HCT116 (cell line): ENCODE measurements around the gene CEMIP2. TPM values are rescaled to one million over a fixed set of nuclear protein-coding genes. Genes with fewer than 3 reads are reported as not detected.

Source experiments
- ATAC-seq: fragments of 200-7000 bp; cut with Tn5 transposase; 2 replicates; pipeline ENCODE4 v1.9.1; 2020; ENCODE audit warnings: mild to moderate bottlenecking, moderate library complexity
- BruUV-seq: library from RNA; stranded (reverse); fragments of 400-500 nt; replicated peaks from 2 replicates; lab custom pipeline; 2021; lab: Mats Ljungman, UMichigan
- CTCF ChIA-PET: fragments of 300-600 bp; sonication (Branson Sonifier 250); formaldehyde crosslinking; loops from one replicate; lab custom pipeline; 2021; ENCODE audit warnings: antibody characterized with exemption; lab: Charles Lee
- POLR2A ChIA-PET: fragments of 300-600, 350-600 bp; sonication (Branson Sonifier 250); formaldehyde crosslinking; loops from one replicate; lab custom pipeline; 2021; ENCODE audit warnings: antibody characterized with exemption; lab: Charles Lee
- RAD21 ChIA-PET, 2 experiments: fragments of 300-600 bp; sonication (Branson Sonifier 250); formaldehyde crosslinking; loops; one replicate each; lab custom pipeline; 2023; ENCODE audit warnings: low total read pairs in 2 of 2; ENCODE audit not compliant: uncharacterized antibody in 2 of 2, unreplicated experiment in 2 of 2, low non-redundant PET in 1 of 2; lab: Charles Lee
- DNase-seq: peaks from one replicate; pipeline ENCODE4 v3.0.0-alpha.2; 2010; ENCODE audit warnings: low read depth, low spot score
- H2AFZ ChIP-seq: fragments of 200-600 bp; shearing (Covaris generic), sonication (generic); 2 replicates; pipeline ENCODE4 v1.6.1; 2017; ENCODE audit warnings: low read depth, mixed run types, mixed read lengths, antibody characterized with exemption, low read length; ENCODE audit not compliant: poor library complexity, severe bottlenecking
- H3K27ac ChIP-seq: 2 replicates; pipeline ENCODE4 v1.5.1; 2012; ENCODE audit warnings: low read depth, low read length
- H3K27me3 ChIP-seq: fragments of 200-600 bp; sonication (generic); 2 replicates; pipeline ENCODE4 v1.6.1; 2016; ENCODE audit warnings: mixed run types, low read length, mixed read lengths; ENCODE audit not compliant: insufficient read depth
- H3K36me3 ChIP-seq, 2 experiments: fragments of 200-500 bp in 1 of 2; fragments of 200-600 bp in 1 of 2; sonication (Bioruptor generic) in 1 of 2; sonication (generic) in 1 of 2; 2 replicates each; pipeline versions ENCODE4 v1.5.1 to v1.6.1; 2014 to 2016; ENCODE audit warnings: low read length in 2 of 2, inconsistent platforms in 1 of 2, mixed read lengths in 1 of 2, mixed run types in 1 of 2; ENCODE audit not compliant: insufficient read depth in 2 of 2, control insufficient read depth in 1 of 2
- H3K4me1 ChIP-seq, 2 experiments: fragments of 200-600 bp in 1 of 2; sonication (generic) in 1 of 2; 2 replicates each; pipeline versions ENCODE4 v1.5.1 to v1.6.1; 2012 to 2017; ENCODE audit warnings: low read length in 2 of 2, inconsistent platforms in 1 of 2, mild to moderate bottlenecking in 1 of 2, mixed read lengths in 1 of 2, mixed run types in 1 of 2, moderate library complexity in 1 of 2; ENCODE audit not compliant: insufficient read depth in 2 of 2, control insufficient read depth in 1 of 2
- H3K4me2 ChIP-seq: fragments of 200-600 bp; sonication (generic); 2 replicates; pipeline ENCODE4 v1.6.1; 2017; ENCODE audit warnings: mixed run types, low read length, mixed read lengths
- H3K4me3 ChIP-seq, 2 experiments: fragments of 200-600 bp in 1 of 2; sonication (generic) in 1 of 2; replicated peaks in 1 of 2; 2 replicates each; pipeline ENCODE4 v1.5.1; 2011 to 2016; ENCODE audit warnings: low read length in 2 of 2, control low read depth in 1 of 2, low read depth in 1 of 2, mild to moderate bottlenecking in 1 of 2, mixed read lengths in 1 of 2, mixed run types in 1 of 2
- H3K79me2 ChIP-seq: fragments of 200-600 bp; sonication (generic); 2 replicates; pipeline ENCODE4 v1.6.1; 2017; ENCODE audit warnings: mild to moderate bottlenecking, mixed run types, low read length, moderate library complexity, mixed read lengths; ENCODE audit not compliant: insufficient read depth
- H3K9ac ChIP-seq: fragments of 200-600 bp; sonication (generic); 2 replicates; pipeline ENCODE4 v1.6.1; 2016; ENCODE audit warnings: low read length, mixed read lengths
- H3K9me2 ChIP-seq: fragments of 200-600 bp; sonication (generic), shearing (Covaris generic); 2 replicates; pipeline ENCODE4 v1.6.1; 2017; ENCODE audit warnings: mixed run types, mild to moderate bottlenecking, moderate library complexity; ENCODE audit not compliant: insufficient read depth
- H3K9me3 ChIP-seq, 2 experiments: fragments of 200-500 bp in 1 of 2; fragments of 200-600 bp in 1 of 2; sonication (Bioruptor generic) in 1 of 2; sonication (generic) in 1 of 2; 2 replicates each; pipeline ENCODE4 v1.6.1; 2014 to 2017; ENCODE audit warnings: low read length in 2 of 2, mixed read lengths in 2 of 2, inconsistent platforms in 1 of 2, low read depth in 1 of 2, mild to moderate bottlenecking in 1 of 2, mixed run types in 1 of 2, moderate library complexity in 1 of 2; ENCODE audit not compliant: control insufficient read depth in 1 of 2, insufficient read depth in 1 of 2
- H4K20me1 ChIP-seq: fragments of 200-600 bp; sonication (generic), shearing (Covaris generic); 2 replicates; pipeline ENCODE4 v1.6.1; 2017; ENCODE audit warnings: mixed run types, mild to moderate bottlenecking, moderate library complexity; ENCODE audit not compliant: insufficient read depth
- CBX3 ChIP-seq: IDR thresholded peaks from 2 replicates; pipeline ENCODE4 v1.6.1; 2012; ENCODE audit warnings: low read depth
- CEBPB ChIP-seq: IDR thresholded peaks from 2 replicates; pipeline ENCODE4 v1.6.1; 2012; ENCODE audit warnings: low read depth
- FOSL1 ChIP-seq: IDR thresholded peaks from 2 replicates; pipeline ENCODE4 v1.6.1; 2012; ENCODE audit warnings: low read depth
- REST ChIP-seq: IDR thresholded peaks from 2 replicates; pipeline ENCODE4 v1.6.1; 2012; ENCODE audit warnings: low read depth
- SRF ChIP-seq: IDR thresholded peaks from 2 replicates; pipeline ENCODE4 v1.6.1; 2012; ENCODE audit warnings: low read depth
- TCF7L2 ChIP-seq: IDR thresholded peaks from 2 replicates; pipeline ENCODE4 v1.7.0; 2011; ENCODE audit warnings: borderline replicate concordance, inconsistent platforms; ENCODE audit not compliant: insufficient read depth, insufficient read length; ENCODE audit errors: extremely low read depth
- ZFX ChIP-seq: fragments of 450-650 bp; IDR thresholded peaks from 2 replicates; pipeline ENCODE4 v1.6.1; 2017
- intact Hi-C: fragments of 100-400 bp; cut with micrococcal nuclease; formaldehyde crosslinking; loops from 2 replicates; pipeline ENCODE4 v1.10.0; 2022
- total RNA-seq: library from RNA; stranded (reverse); gene quantifications from one replicate; pipeline ENCODE4 v1.2.1, GENCODE V29; 2021; ENCODE audit not compliant: unreplicated experiment
- TF ChIP-seq, protein P1 (sequence below): IDR thresholded peaks from 2 replicates; pipeline ENCODE4 v1.6.1; 2011; ENCODE audit warnings: mild to moderate bottlenecking, low read length, moderate library complexity; ENCODE audit not compliant: insufficient replicate concordance; ENCODE audit errors: extremely low read depth

CEMIP2 gene
- total RNA-seq, 1 experiment from 2014 or later = 14.3 TPM

DNA sequence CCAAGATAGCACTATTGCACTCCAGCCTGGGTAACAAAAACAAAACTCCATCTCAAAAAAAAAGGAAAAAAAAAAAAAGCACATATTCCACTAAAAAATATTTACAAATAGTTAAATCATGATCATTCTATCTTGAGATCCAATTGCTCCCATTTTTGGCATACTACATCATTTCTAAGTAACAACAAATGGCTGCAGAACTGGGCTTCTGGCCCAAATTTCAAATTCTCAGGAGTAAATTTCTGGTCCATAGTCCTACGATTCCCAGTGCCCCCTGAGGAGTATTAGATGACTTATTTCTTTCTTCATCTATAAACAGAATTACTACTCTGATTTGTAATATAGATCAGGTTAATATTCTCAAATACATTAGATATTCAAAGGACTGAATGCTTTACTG is 62.1 kb downstream of the CEMIP2 start:
- RAD21 ChIA-PET = no interaction called here
- Histone ChIP-seq H3K79me2 (no peaks in the 10 kb centered on the region), H3K9me2 (no peaks in the 10 kb centered on the region), H3K4me3 (no peak overlapping the region), H2AFZ (no peak overlapping the region), H3K9me3 (no peaks in the 10 kb centered on the region), H3K27ac (no peak overlapping the region), H3K27me3 (no peaks in the 10 kb centered on the region), H3K4me1 (no peaks in the 10 kb centered on the region), H3K4me2 (no peak overlapping the region), H3K9ac (no peak overlapping the region), H4K20me1 (no peaks in the 10 kb centered on the region), H3K36me3 (no peaks in the 10 kb centered on the region)
- no TSS peak for BruUV-seq
- intact Hi-C loops = no loop called here
- TF ChIP-seq, protein P1, sequence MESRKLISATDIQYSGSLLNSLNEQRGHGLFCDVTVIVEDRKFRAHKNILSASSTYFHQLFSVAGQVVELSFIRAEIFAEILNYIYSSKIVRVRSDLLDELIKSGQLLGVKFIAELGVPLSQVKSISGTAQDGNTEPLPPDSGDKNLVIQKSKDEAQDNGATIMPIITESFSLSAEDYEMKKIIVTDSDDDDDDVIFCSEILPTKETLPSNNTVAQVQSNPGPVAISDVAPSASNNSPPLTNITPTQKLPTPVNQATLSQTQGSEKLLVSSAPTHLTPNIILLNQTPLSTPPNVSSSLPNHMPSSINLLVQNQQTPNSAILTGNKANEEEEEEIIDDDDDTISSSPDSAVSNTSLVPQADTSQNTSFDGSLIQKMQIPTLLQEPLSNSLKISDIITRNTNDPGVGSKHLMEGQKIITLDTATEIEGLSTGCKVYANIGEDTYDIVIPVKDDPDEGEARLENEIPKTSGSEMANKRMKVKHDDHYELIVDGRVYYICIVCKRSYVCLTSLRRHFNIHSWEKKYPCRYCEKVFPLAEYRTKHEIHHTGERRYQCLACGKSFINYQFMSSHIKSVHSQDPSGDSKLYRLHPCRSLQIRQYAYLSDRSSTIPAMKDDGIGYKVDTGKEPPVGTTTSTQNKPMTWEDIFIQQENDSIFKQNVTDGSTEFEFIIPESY = no peak
- TF ChIP-seq SRF = no peak
- no peak for TF ChIP-seq ZFX
- no peak for TF ChIP-seq CEBPB
- no peak for TF ChIP-seq REST
- TF ChIP-seq TCF7L2 = no peak
- no peak for TF ChIP-seq CBX3
- TF ChIP-seq FOSL1 = no peak
- ATAC-seq = no peak
- POLR2A ChIA-PET = no interaction called here
- DNase-seq = no peak
- CTCF ChIA-PET = interaction anchor here (1.0 kb wide), 1 partner anchor 24 kb away, joined by 3 read pairs; no protein-coding TSS in a partner anchor
